Keratinocyte (primary cell): ENCODE results near the gene RRP36. TPM values are rescaled to one million over a fixed set of nuclear protein-coding genes. Genes with fewer than 3 reads are reported as not detected.

Experiments
- DNase-seq: peaks from one replicate; pipeline ENCODE4 v3.0.0-alpha.2; 2011; ENCODE audit warnings: low read depth, missing footprints, low spot score
- FAIRE-seq: peaks from 2 replicates; lab custom pipeline; 2011; peaks lifted over from hg19 to GRCh38; lab: Jason Lieb, UNC
- H2AFZ ChIP-seq: 2 replicates; pipeline ENCODE4 v1.6.0; 2012; ENCODE audit warnings: low read length, control low read depth, inconsistent platforms; ENCODE audit not compliant: control insufficient read depth
- H3K27ac ChIP-seq: 2 replicates; pipeline ENCODE4 v1.5.1; 2011; ENCODE audit warnings: low read length; ENCODE audit not compliant: control insufficient read depth, insufficient read depth
- H3K27me3 ChIP-seq: 3 replicates; pipeline ENCODE4 v1.6.0; 2011; ENCODE audit warnings: low read length; ENCODE audit not compliant: control insufficient read depth, insufficient read depth; ENCODE audit errors: extremely low read depth
- H3K36me3 ChIP-seq, 2 experiments: 2 replicates in 1 of 2; 3 replicates in 1 of 2; pipeline ENCODE4 v1.5.1; 2011; ENCODE audit warnings: low read length in 2 of 2, mild to moderate bottlenecking in 1 of 2; ENCODE audit not compliant: control insufficient read depth in 2 of 2, insufficient read depth in 2 of 2; ENCODE audit errors: extremely low read depth in 1 of 2
- H3K4me1 ChIP-seq: 3 replicates; pipeline ENCODE4 v1.5.1; 2011; ENCODE audit warnings: low read length; ENCODE audit not compliant: control insufficient read depth, insufficient read depth; ENCODE audit errors: extremely low read depth
- H3K4me2 ChIP-seq: 3 replicates; pipeline ENCODE4 v1.6.0; 2011; ENCODE audit warnings: low read depth, low read length; ENCODE audit not compliant: control insufficient read depth, insufficient read depth; ENCODE audit errors: extremely low read depth
- H3K4me3 ChIP-seq, 3 experiments: fragments of 200-600 bp in 1 of 3; sonication (generic) in 1 of 3; 2 replicates in 2 of 3; 3 replicates in 1 of 3; pipeline ENCODE4 v1.5.1; 2011 to 2016; ENCODE audit warnings: low read length in 3 of 3, mild to moderate bottlenecking in 3 of 3, control low read depth in 2 of 3, inconsistent platforms in 1 of 3, low read depth in 1 of 3, mixed read lengths in 1 of 3, mixed run types in 1 of 3, moderate library complexity in 1 of 3; ENCODE audit not compliant: control insufficient read depth in 2 of 3, insufficient read depth in 2 of 3; ENCODE audit errors: extremely low read depth in 1 of 3
- H3K79me2 ChIP-seq: 2 replicates; pipeline ENCODE4 v1.6.0; 2012; ENCODE audit warnings: low read length; ENCODE audit not compliant: control insufficient read depth, insufficient read depth
- H3K9ac ChIP-seq: 3 replicates; pipeline ENCODE4 v1.6.0; 2011; ENCODE audit warnings: low read length; ENCODE audit not compliant: control insufficient read depth, insufficient read depth; ENCODE audit errors: extremely low read depth
- H3K9me1 ChIP-seq: 3 replicates; pipeline ENCODE4 v1.6.0; 2011; ENCODE audit warnings: low read length; ENCODE audit not compliant: control insufficient read depth, insufficient read depth; ENCODE audit errors: extremely low read depth
- H3K9me3 ChIP-seq: 2 replicates; pipeline ENCODE4 v1.5.1; 2012; ENCODE audit warnings: low read depth, low read length; ENCODE audit not compliant: control insufficient read depth
- H4K20me1 ChIP-seq: 3 replicates; pipeline ENCODE4 v1.6.0; 2011; ENCODE audit warnings: low read length; ENCODE audit not compliant: control insufficient read depth, insufficient read depth; ENCODE audit errors: extremely low read depth
- CTCF ChIP-seq, 3 experiments: IDR thresholded peaks in 1 of 3; conservative IDR thresholded peaks in 1 of 3; optimal IDR thresholded peaks in 1 of 3; 2 replicates in 2 of 3; 3 replicates in 1 of 3; pipeline versions ENCODE3 to v1.5.1; 2011; ENCODE audit warnings: low read length in 3 of 3, mild to moderate bottlenecking in 3 of 3, moderate library complexity in 2 of 3, control low read depth in 1 of 3, inconsistent platforms in 1 of 3; ENCODE audit not compliant: insufficient read depth in 2 of 3; ENCODE audit errors: extremely low read depth in 1 of 3
- EZH2 ChIP-seq: IDR thresholded peaks from one replicate; pipeline ENCODE4 v1.6.1; 2012; ENCODE audit warnings: inconsistent platforms, mild to moderate bottlenecking, low read length, moderate library complexity
- dilution Hi-C: fragments of 300-500 bp; cut with MboI; formaldehyde crosslinking; loops from one replicate; pipeline ENCODE4 v1.7.0; 2020; ENCODE audit warnings: low sequenced_read_pairs; ENCODE audit not compliant: extremely low pct_ligation_motif_present
- polyA plus RNA-seq, 5 experiments: library from polyadenylated mRNA; depleted of rRNA in 3 of 5; stranded (reverse) in 3 of 5; stranded (forward) in 1 of 5; unstranded in 1 of 5; fragments of >200 nt; gene quantifications; 1 replicate in 1 of 5; 2 replicates in 3 of 5; 3 replicates in 1 of 5; pipeline versions ENCODE4 v1.2.1 to v1.2.3, GENCODE V29; 2011 to 2012; ENCODE audit warnings: missing spikeins in 2 of 5, low read depth in 1 of 5, low replicate concordance in 1 of 5

RRP36 gene
- polyA plus RNA-seq, 1 donor (not counting 4 experiments of a cell fraction or from before 2014, with no cell fraction given): 67.5 TPM

DNA sequence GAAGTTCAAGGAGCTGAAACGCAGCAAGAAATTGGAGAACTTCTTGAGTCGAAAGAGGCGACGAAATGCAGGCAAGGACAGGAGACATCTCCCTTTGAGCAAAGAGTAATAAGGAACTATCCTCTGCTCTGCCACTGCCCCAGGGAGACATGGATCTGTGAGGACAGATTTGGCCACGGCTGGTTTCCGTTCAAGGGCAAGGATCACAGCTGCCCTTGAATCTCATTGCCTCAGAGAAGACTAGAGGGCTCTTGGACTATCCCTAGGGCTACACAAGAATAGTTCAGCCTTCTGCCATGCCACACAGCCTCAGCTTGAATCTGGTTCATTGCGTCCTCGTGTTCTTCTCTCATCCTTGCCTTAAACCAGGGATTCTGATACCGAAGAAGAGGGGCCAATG, 7.7 kb downstream of the RRP36 start:
- dilution Hi-C loops: no loop called here
- H3K36me3 ChIP-seq: peaks cover 27 to 45% of the 10 kb centered on the region in 2 experiments
- DNase-seq (no peak), FAIRE-seq (no peak)
- H3K9me1 ChIP-seq: no peaks in the 10 kb centered on the region
- H2AFZ ChIP-seq: no peak overlapping the region
- H4K20me1 ChIP-seq: peaks cover 2% of the 10 kb centered on the region
- no peaks in the 10 kb centered on the region for H3K27me3 ChIP-seq
- H3K27ac ChIP-seq: no peak overlapping the region
- no peak overlapping the region for H3K4me2 ChIP-seq
- no peak overlapping the region for H3K9ac ChIP-seq
- no peaks in the 10 kb centered on the region for H3K4me1 ChIP-seq
- H3K9me3 ChIP-seq: no peaks in the 10 kb centered on the region
- TF ChIP-seq CTCF (optimal IDR thresholded peaks at IDR 0.05 in 1 of 3, IDR thresholded peaks at IDR 0.05 in 1 of 3, conservative IDR thresholded peaks at IDR 0.05 in 1 of 3; ENCODE audit: extremely low read depth in 1 of 3, insufficient read depth in 2 of 3, low read length in 3 of 3): no peak
- TF ChIP-seq EZH2: no peak
- H3K4me3 ChIP-seq: no peak overlapping the region
- H3K79me2 ChIP-seq: peaks cover 13% of the 10 kb centered on the region

- no peak for FAIRE-seq
- dilution Hi-C loops: no loop called here
- no peak for TF ChIP-seq EZH2
- TF ChIP-seq CTCF (optimal IDR thresholded peaks at IDR 0.05 in 1 of 3, IDR thresholded peaks at IDR 0.05 in 1 of 3, conservative IDR thresholded peaks at IDR 0.05 in 1 of 3; ENCODE audit: extremely low read depth in 1 of 3, insufficient read depth in 2 of 3, low read length in 3 of 3): no peak
- Histone ChIP-seq H3K27me3 (no peaks in the 10 kb centered on the region), H2AFZ (no peak overlapping the region), H3K4me1 (no peaks in the 10 kb centered on the region), H3K79me2 (no peaks in the 10 kb centered on the region), H3K36me3 (peaks cover 26 to 33% of the 10 kb centered on the region in 2 experiments), H3K9me1 (no peaks in the 10 kb centered on the region), H3K9me3 (no peaks in the 10 kb centered on the region), H3K27ac (no peak overlapping the region), H3K9ac (no peak overlapping the region), H3K4me2 (no peak overlapping the region), H3K4me3 (no peak overlapping the region), H4K20me1 (peaks cover 2% of the 10 kb centered on the region)
- no peak for DNase-seq
Observed at GRCh38 chr6:43032326-43032725, 10.9 kb downstream of the RRP36 start.
